GM12874 (cell line): ENCODE results near the gene MSL3.
A peak's percentile ranks its signal among the peaks of the same experiment; 100 is the strongest.

Source experiments
- CTCF ChIP-seq: IDR thresholded peaks from 2 replicates; pipeline ENCODE4 v1.5.1; 2011; ENCODE audit warnings: low read depth, mild to moderate bottlenecking, control low read depth, low read length, moderate library complexity; ENCODE audit not compliant: insufficient read depth

Gene MSL3

GRCh38 chrX:11781734-11782370 lies 23.8 kb downstream of the MSL3 start:
- TF ChIP-seq CTCF = no peak

- TF ChIP-seq CTCF = no peak
These were observed 26.5 kb downstream of the MSL3 start for GRCh38 chrX:11784543-11784942.

GRCh38 chrX:11786862-11787261 lies 28.8 kb downstream of the MSL3 start:
- TF ChIP-seq CTCF = no peak

DNA sequence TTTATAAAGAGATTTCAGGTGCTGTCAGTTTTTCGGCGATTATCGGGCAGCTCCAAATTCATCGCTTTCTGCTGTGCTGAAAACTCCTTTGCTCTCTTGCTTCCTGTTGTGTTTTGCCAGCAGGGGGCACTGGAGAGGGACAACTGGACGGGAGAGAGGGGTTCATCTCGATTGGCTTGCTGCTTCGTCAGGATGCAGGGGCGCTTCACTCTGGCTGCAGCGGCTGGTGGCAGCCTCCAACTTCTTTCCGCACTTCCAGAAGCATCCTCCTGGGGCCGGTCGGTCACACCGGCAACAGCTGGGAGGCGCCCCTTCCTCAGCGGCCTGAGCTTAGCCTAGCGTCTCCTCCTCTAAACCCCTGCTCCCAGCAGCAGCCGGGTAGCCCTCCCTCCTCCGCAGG lies 29.5 kb downstream of the MSL3 start:
- peak; percentile 64 for TF ChIP-seq CTCF

DNA sequence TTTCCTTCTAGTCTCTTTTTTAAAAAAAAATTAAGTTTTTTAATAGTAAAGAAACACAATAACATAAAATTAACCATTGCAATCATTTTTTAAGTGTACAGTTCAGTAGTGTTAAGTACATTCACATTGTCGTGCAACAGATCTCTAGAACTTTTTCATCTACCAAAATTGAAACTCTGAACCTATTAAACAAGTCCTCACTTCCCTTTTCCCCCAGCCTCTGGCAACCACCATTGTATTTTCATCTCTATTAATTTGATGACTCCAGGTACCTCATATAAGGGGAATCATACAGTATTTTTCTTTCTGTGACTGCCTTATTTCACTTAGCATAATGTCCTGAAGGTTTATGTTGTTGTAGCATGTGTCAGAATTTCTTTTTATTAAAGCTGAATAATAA lies 31.8 kb downstream of the MSL3 start:
- TF ChIP-seq CTCF = no peak

DNA sequence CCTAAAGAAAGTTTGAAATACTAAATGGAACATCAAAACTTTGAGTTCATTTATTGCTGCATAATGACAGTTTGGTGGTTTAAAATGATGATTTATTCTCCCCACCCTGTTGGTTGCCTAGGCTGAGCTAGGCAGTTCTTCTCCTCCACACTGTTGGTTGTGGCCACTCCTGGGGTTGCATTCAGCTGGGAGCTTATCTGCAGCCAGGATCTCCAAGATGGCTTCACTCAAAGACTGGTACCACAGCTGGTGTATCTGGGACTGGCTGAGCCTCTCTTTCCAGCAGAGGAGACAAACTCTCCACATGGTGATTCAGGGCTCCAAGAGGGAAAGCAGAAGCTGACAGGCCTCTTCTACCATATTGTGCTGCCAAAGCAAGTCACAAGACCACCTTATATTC lies 33.1 kb downstream of the MSL3 start:
- TF ChIP-seq CTCF = no peak

DNA sequence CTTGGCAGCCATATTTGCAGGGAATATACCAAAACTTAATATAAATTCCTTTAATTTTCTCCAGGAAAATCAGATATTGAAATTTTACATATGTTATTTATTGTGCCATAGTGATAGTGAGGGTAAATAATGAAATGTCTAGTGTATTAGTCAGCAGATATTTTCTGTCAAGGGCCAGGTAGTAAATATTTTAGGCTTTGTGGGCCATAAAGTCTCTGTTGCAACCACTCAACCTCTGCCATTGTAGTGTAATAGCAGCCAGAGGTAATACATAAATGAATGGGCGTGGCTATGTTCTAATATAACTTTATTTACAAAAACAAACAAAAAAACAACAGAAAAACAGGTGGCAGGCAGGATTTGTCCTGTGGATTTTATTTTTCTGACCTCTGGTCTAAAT lies 33.5 kb downstream of the MSL3 start:
- no peak for TF ChIP-seq CTCF
